Spleen (tissue), 11 donors: ENCODE measurements around the gene NRXN3. TPM values are rescaled to one million over a fixed set of nuclear protein-coding genes. Genes with fewer than 3 reads are reported as not detected.
A peak's percentile ranks its signal among the peaks of the same experiment; 100 is the strongest.

Experiments used
- DNase-seq: peaks from one replicate; pipeline ENCODE4 v3.0.0-alpha.2; 2020
- H3K27ac ChIP-seq, 8 donors: fragments of 200-600 bp; sonication (generic) in 7 of 8; 1 replicate in 4 of 8; 2 replicates in 4 of 8; pipeline versions ENCODE4 v1.5.0 to v1.8.0; 2016 to 2021; ENCODE audit warnings: inconsistent platforms in 4 of 8, mild to moderate bottlenecking in 4 of 8, moderate library complexity in 1 of 8
- H3K27me3 ChIP-seq, 7 donors: fragments of 200-600 bp; sonication (generic) in 6 of 7; replicated peaks in 1 of 7; 1 replicate in 4 of 7; 2 replicates in 3 of 7; pipeline versions ENCODE4 v1.5.0 to v1.8.0; 2016 to 2021; ENCODE audit warnings: inconsistent platforms in 3 of 7, mild to moderate bottlenecking in 1 of 7
- H3K36me3 ChIP-seq, 6 donors: fragments of 200-600 bp; sonication (generic) in 5 of 6; 1 replicate in 4 of 6; 2 replicates in 2 of 6; pipeline versions ENCODE4 v1.5.0 to v1.8.0; 2016 to 2021; ENCODE audit warnings: inconsistent platforms in 2 of 6
- H3K4me1 ChIP-seq, 6 donors: fragments of 200-600 bp; sonication (generic) in 5 of 6; 1 replicate in 3 of 6; 2 replicates in 3 of 6; pipeline versions ENCODE4 v1.5.0 to v1.8.0; 2016 to 2021; ENCODE audit warnings: inconsistent platforms in 3 of 6
- H3K4me3 ChIP-seq, 8 donors: fragments of 200-600 bp; sonication (generic) in 7 of 8; 1 replicate in 4 of 8; 2 replicates in 4 of 8; pipeline versions ENCODE4 v1.5.0 to v1.8.0; 2016 to 2021; ENCODE audit warnings: inconsistent platforms in 4 of 8, mild to moderate bottlenecking in 4 of 8, moderate library complexity in 2 of 8
- H3K9me3 ChIP-seq, 8 donors: fragments of 200-600 bp; sonication (generic) in 7 of 8; 1 replicate in 4 of 8; 2 replicates in 4 of 8; pipeline versions ENCODE4 v1.5.0 to v1.8.0; 2016 to 2021; ENCODE audit warnings: inconsistent platforms in 4 of 8
- POLR2A ChIP-seq, 3 donors: fragments of 450-650 bp; IDR thresholded peaks; one replicate each; pipeline ENCODE4 v1.5.1; 2017; ENCODE audit warnings: antibody characterized with exemption in 3 of 3, mild to moderate bottlenecking in 1 of 3
- POLR2AphosphoS5 ChIP-seq, 3 donors: sonication (generic); formaldehyde crosslinking; IDR thresholded peaks; one replicate each; pipeline ENCODE4 v1.5.1; 2017; ENCODE audit warnings: antibody characterized with exemption in 3 of 3
- WGBS, 5 donors: extraction: QIAGEN DNeasy Blood & Tissue Kit in 3 of 5; methylation state at CpG; one replicate each; pipeline versions ENCODE4 v1.1.5 to v1.1.7; 2013 to 2018; 5-methylcytosine and 5-hydroxymethylcytosine counted together
- intact Hi-C: fragments of 100-400 bp; cut with DNase I; formaldehyde crosslinking; loops from one replicate; pipeline ENCODE4 v1.15.0; 2023; ENCODE audit warnings: low total_unique reads
- polyA plus RNA-seq, 3 donors: library from polyadenylated mRNA; stranded (reverse); fragments of 200-250 nt; gene quantifications; one replicate each; pipeline ENCODE4 v1.2.1, GENCODE V29; 2013
- total RNA-seq, 7 donors: library from RNA; depleted of rRNA in 3 of 7; stranded (reverse); fragments of >200 nt in 3 of 7; fragmentation: NEBNext Ultra II Directional in 4 of 7; extraction: Animal tissue kit (Norgen Biotek cat#: 25700) in 4 of 7; gene quantifications; one replicate each; pipeline versions ENCODE4 v1.1.0 to v1.2.1, GENCODE V29; 2016 to 2021
- TF ChIP-seq, protein P1 (sequence below), 11 experiments: fragments of 200-600 bp in 7 of 11; fragments of 450-650 bp in 4 of 11; sonication (generic) in 4 of 11; IDR thresholded peaks in 8 of 11; conservative IDR thresholded peaks in 3 of 11; 1 replicate in 7 of 11; 2 replicates in 4 of 11; pipeline versions ENCODE4 v1.4.0 to v1.8.0; 2016 to 2021; ENCODE audit warnings: antibody characterized with exemption in 11 of 11, inconsistent platforms in 4 of 11, mild to moderate bottlenecking in 1 of 11
- donor health status: healthy with polysubstance abuse.
- donor health status: DM: no; HTN: no; CAD: no; lungs with moderate emphysema.
- donor health status: DM: no; HTN: no; CAD: no.
- donor health status: Bipolar disorder and iron deficiency.
- donor health status: healthy.
- donor health status: DM: no; HTN: no; CAD: no.
- donor health status: DM: yes; HTN: yes; CAD: no.

NRXN3 gene
- total and polyA plus RNA-seq, 10 donors: 0.21 to 11.5 (median 1.6) TPM

DNA sequence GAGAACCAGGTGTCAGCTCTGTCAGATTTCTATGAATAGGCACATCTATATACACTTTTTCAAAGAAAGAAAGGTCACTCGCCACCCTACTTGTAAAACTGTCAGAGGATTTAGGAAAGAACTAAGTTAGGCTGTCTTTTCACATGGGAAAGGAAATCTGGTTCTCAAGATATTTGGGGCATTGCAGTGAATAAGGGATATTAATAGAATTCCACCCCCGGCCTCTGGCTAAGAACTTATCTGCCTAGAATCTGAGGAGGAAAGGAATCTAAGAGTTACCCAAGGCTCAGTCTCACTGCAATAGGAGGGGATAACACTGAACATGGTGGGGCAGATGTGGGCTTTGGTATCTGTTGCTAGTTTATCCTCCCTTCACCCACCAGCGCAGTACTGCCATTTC lies 677.6 kb downstream of the NRXN3 start:
- TF ChIP-seq POLR2AphosphoS5 (IDR thresholded peaks at IDR 0.05): no peak
- no peaks in the 10 kb centered on the region for H3K4me1 ChIP-seq
- H3K36me3 ChIP-seq: no peaks in the 10 kb centered on the region
- H3K27ac ChIP-seq: no peak overlapping the region
- peaks cover 0 to 13% (median 0%) of the 10 kb centered on the region in 7 donors for H3K27me3 ChIP-seq
- no peaks in the 10 kb centered on the region for H3K9me3 ChIP-seq
- intact Hi-C loops: no loop called here
- DNase-seq: no peak
- H3K4me3 ChIP-seq: no peak overlapping the region
- WGBS, 5 donors: 60 to 74% (median 66%) methylated on average over 3 of the region's 3 CpGs

DNA sequence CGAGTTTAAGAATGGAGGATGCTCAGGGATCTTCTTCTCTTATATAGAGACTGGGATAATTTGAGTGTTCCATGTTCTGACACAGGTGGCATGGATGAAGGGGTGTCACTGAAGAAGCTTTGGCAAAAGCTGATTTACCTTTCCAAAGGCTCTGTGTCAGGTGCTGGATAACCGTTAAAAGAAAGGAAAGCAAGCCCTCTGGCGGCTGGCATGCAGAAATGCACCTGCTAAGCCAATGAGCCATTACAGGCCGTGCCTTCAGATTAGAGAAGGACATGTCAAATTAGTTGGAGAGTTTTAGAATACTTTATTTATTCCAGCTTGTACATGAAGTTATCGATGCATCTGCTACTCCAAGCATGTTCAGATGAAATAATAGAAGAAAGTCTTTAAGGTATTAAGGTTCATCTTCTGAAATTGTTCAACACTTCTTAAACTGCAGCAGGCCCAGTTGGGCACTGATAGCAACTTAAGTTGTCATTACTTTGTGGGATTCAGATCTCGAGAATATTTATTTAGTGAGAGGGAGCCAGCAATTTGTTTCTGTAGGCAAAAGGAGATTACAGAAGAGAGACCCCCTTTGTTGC lies 678.2 kb downstream of the NRXN3 start:
- H3K36me3 ChIP-seq: no peaks in the 10 kb centered on the region
- no peak for DNase-seq
- H3K4me3 ChIP-seq: no peak overlapping the region
- intact Hi-C loops: no loop called here
- no peaks in the 10 kb centered on the region for H3K4me1 ChIP-seq
- peaks cover 0 to 13% (median 0%) of the 10 kb centered on the region in 7 donors for H3K27me3 ChIP-seq
- 25 to 29% (median 26%) methylated on average over 6 of the region's 6 CpGs for WGBS, 5 donors
- TF ChIP-seq, protein P1, sequence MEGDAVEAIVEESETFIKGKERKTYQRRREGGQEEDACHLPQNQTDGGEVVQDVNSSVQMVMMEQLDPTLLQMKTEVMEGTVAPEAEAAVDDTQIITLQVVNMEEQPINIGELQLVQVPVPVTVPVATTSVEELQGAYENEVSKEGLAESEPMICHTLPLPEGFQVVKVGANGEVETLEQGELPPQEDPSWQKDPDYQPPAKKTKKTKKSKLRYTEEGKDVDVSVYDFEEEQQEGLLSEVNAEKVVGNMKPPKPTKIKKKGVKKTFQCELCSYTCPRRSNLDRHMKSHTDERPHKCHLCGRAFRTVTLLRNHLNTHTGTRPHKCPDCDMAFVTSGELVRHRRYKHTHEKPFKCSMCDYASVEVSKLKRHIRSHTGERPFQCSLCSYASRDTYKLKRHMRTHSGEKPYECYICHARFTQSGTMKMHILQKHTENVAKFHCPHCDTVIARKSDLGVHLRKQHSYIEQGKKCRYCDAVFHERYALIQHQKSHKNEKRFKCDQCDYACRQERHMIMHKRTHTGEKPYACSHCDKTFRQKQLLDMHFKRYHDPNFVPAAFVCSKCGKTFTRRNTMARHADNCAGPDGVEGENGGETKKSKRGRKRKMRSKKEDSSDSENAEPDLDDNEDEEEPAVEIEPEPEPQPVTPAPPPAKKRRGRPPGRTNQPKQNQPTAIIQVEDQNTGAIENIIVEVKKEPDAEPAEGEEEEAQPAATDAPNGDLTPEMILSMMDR (IDR thresholded peaks at IDR 0.05 in 8 of 11, conservative IDR thresholded peaks at IDR 0.05 in 3 of 11): peak in 9 of 11 experiments; percentile 40 to 80 (median 67)
- no peak for TF ChIP-seq POLR2AphosphoS5 (IDR thresholded peaks at IDR 0.05)
- no peak for TF ChIP-seq POLR2A (IDR thresholded peaks at IDR 0.05)
- no peaks in the 10 kb centered on the region for H3K9me3 ChIP-seq
- H3K27ac ChIP-seq: no peak overlapping the region

DNA sequence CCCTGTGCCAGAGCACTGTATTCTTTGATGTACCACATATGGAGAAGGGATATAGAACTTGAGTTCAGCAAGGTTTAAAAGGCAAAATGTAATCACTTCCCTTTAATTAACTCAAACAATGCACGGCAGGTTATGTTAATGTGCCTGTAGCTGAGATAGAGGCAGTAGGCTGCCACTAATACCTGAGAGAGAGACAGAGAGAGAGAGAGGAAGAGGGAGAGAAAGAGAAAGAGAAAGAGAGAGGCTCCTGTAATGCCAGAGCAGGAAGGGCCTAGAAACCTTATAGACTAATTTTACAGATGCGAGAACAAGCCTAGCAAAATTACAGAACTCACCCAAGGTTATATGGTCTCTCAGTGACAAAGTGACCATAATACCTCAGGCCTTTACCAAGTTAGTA lies 679.8 kb downstream of the NRXN3 start:
- H3K9me3 ChIP-seq: no peaks in the 10 kb centered on the region
- H3K27ac ChIP-seq: no peak overlapping the region
- peaks cover 0 to 13% (median 0%) of the 10 kb centered on the region in 7 donors for H3K27me3 ChIP-seq
- no peak for DNase-seq
- no peaks in the 10 kb centered on the region for H3K4me1 ChIP-seq
- H3K36me3 ChIP-seq: no peaks in the 10 kb centered on the region
- 67 to 79% (median 74%) methylated on average over 2 of the region's 2 CpGs for WGBS, 5 donors
- TF ChIP-seq POLR2A (IDR thresholded peaks at IDR 0.05): no peak
- TF ChIP-seq POLR2AphosphoS5 (IDR thresholded peaks at IDR 0.05): no peak
- TF ChIP-seq, protein P1 (IDR thresholded peaks at IDR 0.05 in 8 of 11, conservative IDR thresholded peaks at IDR 0.05 in 3 of 11): no peak
- H3K4me3 ChIP-seq: no peak overlapping the region
- intact Hi-C loops: no loop called here

DNA sequence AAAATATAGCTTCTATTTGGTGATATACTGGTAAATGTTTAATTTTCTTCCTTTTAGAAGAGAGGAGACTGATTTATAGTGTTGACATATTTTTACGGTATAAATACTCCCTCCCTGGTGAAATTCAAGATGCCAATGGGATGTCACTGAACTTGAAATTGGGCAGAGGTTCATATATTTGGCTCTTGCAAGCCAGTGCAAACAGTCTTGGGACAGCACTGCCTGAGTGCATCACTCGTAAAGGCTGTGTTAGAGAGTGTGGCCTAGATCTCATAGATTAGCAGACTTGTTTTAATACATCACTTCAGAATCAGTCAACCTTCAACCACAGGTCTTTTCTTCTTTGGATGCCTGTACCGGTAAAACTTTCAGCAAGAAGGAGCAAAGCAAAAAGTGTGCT lies 681.0 kb downstream of the NRXN3 start:
- no peak for DNase-seq
- Histone ChIP-seq H3K9me3 (no peaks in the 10 kb centered on the region), H3K36me3 (no peaks in the 10 kb centered on the region), H3K27ac (no peak overlapping the region), H3K4me1 (no peaks in the 10 kb centered on the region), H3K4me3 (no peak overlapping the region), H3K27me3 (peaks cover 0 to 13% (median 0%) of the 10 kb centered on the region in 7 donors)
- TF ChIP-seq POLR2A (IDR thresholded peaks at IDR 0.05) (no peak), POLR2AphosphoS5 (IDR thresholded peaks at IDR 0.05) (no peak)
- TF ChIP-seq, protein P1 (IDR thresholded peaks at IDR 0.05 in 8 of 11, conservative IDR thresholded peaks at IDR 0.05 in 3 of 11): no peak
- 69 to 83% (median 79%) methylated on average over 3 of the region's 3 CpGs for WGBS, 5 donors
- intact Hi-C loops: no loop called here
